GM19193 (cell line): ENCODE measurements around the gene XPA.

Source experiments
- POLR2A ChIP-seq: IDR thresholded peaks from 4 replicates; pipeline ENCODE4 v1.6.1; 2011; ENCODE audit not compliant: insufficient read depth, insufficient read length; ENCODE audit errors: extremely low read depth

Gene XPA

GRCh38 chr9:97710356-97711222 lies 13.4 kb upstream of the XPA start:
- no peak for TF ChIP-seq POLR2A

GRCh38 chr9:97706246-97706645 lies 9.1 kb upstream of the XPA start:
- no peak for TF ChIP-seq POLR2A

GRCh38 chr9:97705354-97705950 lies 8.3 kb upstream of the XPA start:
- no peak for TF ChIP-seq POLR2A

- no peak for TF ChIP-seq POLR2A
Observed at GRCh38 chr9:97704851-97705250, 7.7 kb upstream of the XPA start.

- TF ChIP-seq POLR2A = no peak
Observed at GRCh38 chr9:97704345-97704677, 7.2 kb upstream of the XPA start.

- no peak for TF ChIP-seq POLR2A
Observed at GRCh38 chr9:97703437-97704344, 6.6 kb upstream of the XPA start.

- TF ChIP-seq POLR2A = no peak
Observed at GRCh38 chr9:97698865-97699264, 1.7 kb upstream of the XPA start.

- TF ChIP-seq POLR2A = no peak
Observed at GRCh38 chr9:97697837-97698236, 697 bp upstream of the XPA start.

- no peak for TF ChIP-seq POLR2A
Observed at GRCh38 chr9:97695995-97696802, 941 bp downstream of the XPA start.

GRCh38 chr9:97695390-97695789 lies 1.8 kb downstream of the XPA start:
- no peak for TF ChIP-seq POLR2A

GRCh38 chr9:97694769-97695168 lies 2.4 kb downstream of the XPA start:
- TF ChIP-seq POLR2A = no peak

GRCh38 chr9:97689401-97690180 lies 7.5 kb downstream of the XPA start:
- no peak for TF ChIP-seq POLR2A

- no peak for TF ChIP-seq POLR2A
Observed at GRCh38 chr9:97688654-97689053, 8.5 kb downstream of the XPA start.

- TF ChIP-seq POLR2A = no peak
Observed at GRCh38 chr9:97682242-97682641, 14.9 kb downstream of the XPA start.

GRCh38 chr9:97675655-97676054 lies 21.5 kb downstream of the XPA start:
- no peak for TF ChIP-seq POLR2A

GRCh38 chr9:97673922-97674321 lies 23.2 kb downstream of the XPA start:
- TF ChIP-seq POLR2A = no peak
